Retinal pigment epithelial cell (primary cell): ENCODE data around the gene UMAD1.
A peak's percentile ranks its signal among the peaks of the same experiment; 100 is the strongest.

Experiments
- DNase-seq: peaks from one replicate; pipeline ENCODE4 v3.0.0-alpha.2; 2010; ENCODE audit warnings: low read depth
- H3K4me3 ChIP-seq: 2 replicates; pipeline ENCODE4 v1.5.1; 2011; ENCODE audit warnings: mild to moderate bottlenecking, low read length, control low read depth, moderate library complexity
- CTCF ChIP-seq: conservative IDR thresholded peaks from 2 replicates; pipeline ENCODE4 v1.5.1; 2011; ENCODE audit warnings: low read depth, low read length, control low read depth, inconsistent platforms

UMAD1 gene

GRCh38 chr7:7640221-7641128 is at the start of gene UMAD1:
TSS of gene UMAD1 (plus strand) at chr7:7640752. CDS start at chr7:7673372, 32,620 bp downstream.
- TF ChIP-seq CTCF, result no peak
- peak within 1 kb of the TSS; percentile 93 for H3K4me3 ChIP-seq
- DNase-seq, result peak; percentile 97

- no peak for TF ChIP-seq CTCF
Measured at GRCh38 chr7:7595451-7595850, 45.1 kb upstream of the UMAD1 start.

GRCh38 chr7:7596176-7596575 is 44.4 kb upstream of the UMAD1 start:
- DNase-seq, result no peak
- no peak overlapping the region for H3K4me3 ChIP-seq
- TF ChIP-seq CTCF, result no peak

More at GRCh38 chr7:7595451-7595850, 45.1 kb upstream of the UMAD1 start:
- DNase-seq, result no peak
- no peak overlapping the region for H3K4me3 ChIP-seq

- no peak overlapping the region for H3K4me3 ChIP-seq
- no peak for DNase-seq
- no peak for TF ChIP-seq CTCF
Measured at GRCh38 chr7:7607010-7607409, 33.5 kb upstream of the UMAD1 start.

- no peak for TF ChIP-seq CTCF
- no peak for DNase-seq
- H3K4me3 ChIP-seq, result no peak overlapping the region
Measured at GRCh38 chr7:7609330-7609729, 31.2 kb upstream of the UMAD1 start.

- DNase-seq, result no peak
- H3K4me3 ChIP-seq, result no peak overlapping the region
- no peak for TF ChIP-seq CTCF
Measured at GRCh38 chr7:7612519-7612918, 28.0 kb upstream of the UMAD1 start.

GRCh38 chr7:7613210-7613609 is 27.3 kb upstream of the UMAD1 start:
- no peak overlapping the region for H3K4me3 ChIP-seq
- no peak for DNase-seq
- no peak for TF ChIP-seq CTCF
